ENCODE results near the gene MYO5A.
"Not testable (repeated sequence)": the region's sequence is repeated elsewhere in the genome, so short reads cannot be mapped to it uniquely, and the experiment has no call there.

Gene MYO5A

DNA sequence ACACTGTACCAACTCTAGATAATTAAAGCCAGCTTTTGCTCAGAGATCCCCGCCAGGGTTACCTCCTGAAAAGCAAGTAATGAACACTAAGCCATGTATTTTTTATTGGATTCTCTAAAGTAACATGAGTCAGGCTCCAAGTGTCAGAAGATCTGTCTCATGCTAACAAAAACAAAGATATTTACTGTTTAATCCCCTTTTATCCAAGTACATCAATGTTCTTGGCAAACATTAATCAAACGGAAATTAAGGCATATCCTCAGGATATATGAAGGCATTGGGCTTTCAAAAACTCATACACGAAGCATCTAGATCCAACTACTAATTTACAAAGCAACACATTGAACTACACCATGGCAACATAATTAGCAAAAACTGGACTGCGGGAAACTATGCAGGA, 37.2 kb downstream of the MYO5A start:
- Histone ChIP-seq H3K4me3 (ENCODE audit: low read length) (no peak overlapping the region), H3K9me3 (replicated peaks; ENCODE audit: insufficient read depth, low read length) (no peaks in the 10 kb centered on the region), H3K27me3 (replicated peaks; ENCODE audit: insufficient read depth, low read length) (no peaks in the 10 kb centered on the region), H3K36me3 (replicated peaks; ENCODE audit: insufficient read depth, low read length) (no peaks in the 10 kb centered on the region), H4K20me1 (ENCODE audit: insufficient read depth, low read length) (no peaks in the 10 kb centered on the region), H3F3A (ENCODE audit: insufficient read depth, low read length) (no peaks in the 10 kb centered on the region; the same call in 1 of the 2 replicates), H3K79me2 (ENCODE audit: low read length) (peaks cover 100% of the 10 kb centered on the region), H3K4me2 (ENCODE audit: low read depth, low read length) (no peak overlapping the region), H2AFZ (ENCODE audit: low read length) (no peak overlapping the region), H3K4me1 (ENCODE audit: low read length) (peaks cover 26% of the 10 kb centered on the region), H3K9ac (ENCODE audit: low read length) (no peak overlapping the region), H3K27ac (ENCODE audit: low read length) (no peak overlapping the region), H3K9me2 (replicated peaks; ENCODE audit: insufficient read depth, low read length) (no peaks in the 10 kb centered on the region)
- DNase-seq, result no peak
- TF ChIP-seq EZH2 (optimal IDR thresholded peaks at IDR 0.05; ENCODE audit: low read depth, low read length), result no peak
- no peak for TF ChIP-seq EZH2phosphoT487 (IDR thresholded peaks at IDR 0.05; ENCODE audit: low read length)
- TF ChIP-seq, protein P1, sequence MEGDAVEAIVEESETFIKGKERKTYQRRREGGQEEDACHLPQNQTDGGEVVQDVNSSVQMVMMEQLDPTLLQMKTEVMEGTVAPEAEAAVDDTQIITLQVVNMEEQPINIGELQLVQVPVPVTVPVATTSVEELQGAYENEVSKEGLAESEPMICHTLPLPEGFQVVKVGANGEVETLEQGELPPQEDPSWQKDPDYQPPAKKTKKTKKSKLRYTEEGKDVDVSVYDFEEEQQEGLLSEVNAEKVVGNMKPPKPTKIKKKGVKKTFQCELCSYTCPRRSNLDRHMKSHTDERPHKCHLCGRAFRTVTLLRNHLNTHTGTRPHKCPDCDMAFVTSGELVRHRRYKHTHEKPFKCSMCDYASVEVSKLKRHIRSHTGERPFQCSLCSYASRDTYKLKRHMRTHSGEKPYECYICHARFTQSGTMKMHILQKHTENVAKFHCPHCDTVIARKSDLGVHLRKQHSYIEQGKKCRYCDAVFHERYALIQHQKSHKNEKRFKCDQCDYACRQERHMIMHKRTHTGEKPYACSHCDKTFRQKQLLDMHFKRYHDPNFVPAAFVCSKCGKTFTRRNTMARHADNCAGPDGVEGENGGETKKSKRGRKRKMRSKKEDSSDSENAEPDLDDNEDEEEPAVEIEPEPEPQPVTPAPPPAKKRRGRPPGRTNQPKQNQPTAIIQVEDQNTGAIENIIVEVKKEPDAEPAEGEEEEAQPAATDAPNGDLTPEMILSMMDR (IDR thresholded peaks at IDR 0.05; ENCODE audit: low read length), result no peak

DNA sequence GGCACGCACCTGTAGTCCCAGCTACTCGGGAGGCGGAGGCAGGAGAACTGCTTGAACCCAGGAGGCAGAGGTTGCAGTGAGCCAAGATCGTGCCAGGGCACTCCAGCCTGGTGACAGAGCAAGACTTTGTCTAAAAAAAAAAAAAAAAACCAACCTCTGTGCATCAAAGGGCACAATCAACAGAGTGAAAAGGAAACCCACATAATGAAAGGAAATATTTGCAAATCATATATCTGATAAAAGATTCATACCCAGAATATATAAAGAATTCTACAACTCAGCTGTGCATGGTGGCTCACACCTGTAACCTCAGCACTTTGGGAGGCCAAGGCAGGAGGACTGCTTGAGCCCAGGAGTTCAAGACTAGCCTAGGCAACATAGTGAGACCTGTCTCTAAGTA, 39.2 kb downstream of the MYO5A start:
- not testable (repeated sequence) for H3K9ac ChIP-seq (ENCODE audit: low read length); H3K9me2 ChIP-seq (replicated peaks; ENCODE audit: insufficient read depth, low read length); H3K36me3 ChIP-seq (replicated peaks; ENCODE audit: insufficient read depth, low read length); H3K9me3 ChIP-seq (replicated peaks; ENCODE audit: insufficient read depth, low read length); H3K4me2 ChIP-seq (ENCODE audit: low read depth, low read length); H4K20me1 ChIP-seq (ENCODE audit: insufficient read depth, low read length); H3K27me3 ChIP-seq (replicated peaks; ENCODE audit: insufficient read depth, low read length); H3F3A ChIP-seq (ENCODE audit: insufficient read depth, low read length); H2AFZ ChIP-seq (ENCODE audit: low read length); H3K27ac ChIP-seq (ENCODE audit: low read length); DNase-seq; H3K4me3 ChIP-seq (ENCODE audit: low read length)
- peaks cover 29% of the 10 kb centered on the region for H3K4me1 ChIP-seq (ENCODE audit: low read length)
- H3K79me2 ChIP-seq (ENCODE audit: low read length), result peaks cover 100% of the 10 kb centered on the region

DNA sequence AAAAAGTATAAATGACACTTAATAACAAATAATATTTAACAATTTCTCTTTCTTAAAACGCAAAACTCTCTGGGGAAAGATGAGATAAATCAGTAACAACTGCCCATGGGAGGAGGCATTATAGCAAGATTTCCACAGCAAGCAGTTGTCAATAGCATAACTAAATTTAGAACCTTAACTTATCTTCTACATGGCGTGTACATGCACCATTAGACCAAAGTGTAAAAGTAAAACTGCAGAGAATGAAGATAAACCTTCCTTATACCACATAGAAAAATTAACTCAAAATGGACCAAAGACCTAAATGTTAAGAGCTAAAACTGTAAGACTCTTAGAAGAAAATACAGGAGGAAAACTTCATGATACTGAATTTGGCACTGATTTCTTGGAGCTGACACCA, 39.9 kb downstream of the MYO5A start:
- H3F3A ChIP-seq (ENCODE audit: insufficient read depth, low read length), result peaks cover 6% of the 10 kb centered on the region; the same call in 1 of the 2 replicates

More for the DNA sequence above, 39.9 kb downstream of the MYO5A start:
- DNase-seq, result no peak
- Histone ChIP-seq H3K9ac (ENCODE audit: low read length) (no peak overlapping the region), H3K79me2 (ENCODE audit: low read length) (peaks cover 100% of the 10 kb centered on the region), H2AFZ (ENCODE audit: low read length) (no peak overlapping the region), H3K27me3 (replicated peaks; ENCODE audit: insufficient read depth, low read length) (no peaks in the 10 kb centered on the region), H3K4me1 (ENCODE audit: low read length) (peaks cover 35% of the 10 kb centered on the region), H4K20me1 (ENCODE audit: insufficient read depth, low read length) (no peaks in the 10 kb centered on the region), H3K4me2 (ENCODE audit: low read depth, low read length) (no peak overlapping the region), H3K36me3 (replicated peaks; ENCODE audit: insufficient read depth, low read length) (no peaks in the 10 kb centered on the region), H3K9me2 (replicated peaks; ENCODE audit: insufficient read depth, low read length) (no peaks in the 10 kb centered on the region), H3K27ac (ENCODE audit: low read length) (no peak overlapping the region), H3K9me3 (replicated peaks; ENCODE audit: insufficient read depth, low read length) (no peaks in the 10 kb centered on the region), H3K4me3 (ENCODE audit: low read length) (no peak overlapping the region)
- TF ChIP-seq EZH2phosphoT487 (IDR thresholded peaks at IDR 0.05; ENCODE audit: low read length) (no peak), EZH2 (optimal IDR thresholded peaks at IDR 0.05; ENCODE audit: low read depth, low read length) (no peak)
- TF ChIP-seq, protein P1 (IDR thresholded peaks at IDR 0.05; ENCODE audit: low read length), result no peak

Measured in MM.1S (cell line).